ENCODE results near the gene IL20RA.

The IL20RA gene

GRCh38 chr6:136985502-136985901 is 59.3 kb downstream of the IL20RA start:
- no peak overlapping the region for H2AFZ ChIP-seq (ENCODE audit: low read depth)
- no peak overlapping the region for H3K9ac ChIP-seq
- H3K36me3 ChIP-seq (ENCODE audit: insufficient read depth) = no peaks in the 10 kb centered on the region
- no peak for TF ChIP-seq CTCF (conservative IDR thresholded peaks at IDR 0.05; ENCODE audit: low read depth, low read length)
- no peak overlapping the region for H3K4me3 ChIP-seq (IDR thresholded peaks at IDR 0.05; ENCODE audit: insufficient read depth, low read depth, low read length)
- H4K20me1 ChIP-seq (ENCODE audit: insufficient read depth) = no peaks in the 10 kb centered on the region
- H3K27me3 ChIP-seq (ENCODE audit: insufficient read depth, low read depth) = no peaks in the 10 kb centered on the region
- H3K4me2 ChIP-seq = no peak overlapping the region
- no peak overlapping the region for H3K27ac ChIP-seq
- no peaks in the 10 kb centered on the region for H3K4me1 ChIP-seq (ENCODE audit: low read depth, poor library complexity, severe bottlenecking)
- no peaks in the 10 kb centered on the region for H3K79me2 ChIP-seq (ENCODE audit: insufficient read depth, low read depth)

GRCh38 chr6:136984578-136984977 is 60.2 kb downstream of the IL20RA start:
- H4K20me1 ChIP-seq (ENCODE audit: insufficient read depth) = no peaks in the 10 kb centered on the region
- no peaks in the 10 kb centered on the region for H3K79me2 ChIP-seq (ENCODE audit: insufficient read depth, low read depth)
- no peak overlapping the region for H3K9ac ChIP-seq
- no peaks in the 10 kb centered on the region for H3K36me3 ChIP-seq (ENCODE audit: insufficient read depth)
- no peak overlapping the region for H3K4me3 ChIP-seq (IDR thresholded peaks at IDR 0.05; ENCODE audit: insufficient read depth, low read depth, low read length)
- no peaks in the 10 kb centered on the region for H3K27me3 ChIP-seq (ENCODE audit: insufficient read depth, low read depth)
- H3K4me2 ChIP-seq = no peak overlapping the region
- TF ChIP-seq CTCF (conservative IDR thresholded peaks at IDR 0.05; ENCODE audit: low read depth, low read length) = no peak
- no peak overlapping the region for H2AFZ ChIP-seq (ENCODE audit: low read depth)
- H3K4me1 ChIP-seq (ENCODE audit: low read depth, poor library complexity, severe bottlenecking) = no peaks in the 10 kb centered on the region
- no peak overlapping the region for H3K27ac ChIP-seq

- Histone ChIP-seq H3K36me3 (ENCODE audit: insufficient read depth) (no peaks in the 10 kb centered on the region), H3K4me2 (no peak overlapping the region), H3K27me3 (ENCODE audit: insufficient read depth, low read depth) (no peaks in the 10 kb centered on the region), H3K27ac (no peak overlapping the region), H3K4me3 (IDR thresholded peaks at IDR 0.05; ENCODE audit: insufficient read depth, low read depth, low read length) (no peak overlapping the region), H2AFZ (ENCODE audit: low read depth) (no peak overlapping the region), H3K79me2 (ENCODE audit: insufficient read depth, low read depth) (no peaks in the 10 kb centered on the region), H3K4me1 (ENCODE audit: low read depth, poor library complexity, severe bottlenecking) (no peaks in the 10 kb centered on the region), H3K9ac (no peak overlapping the region), H4K20me1 (ENCODE audit: insufficient read depth) (no peaks in the 10 kb centered on the region)
- no peak for TF ChIP-seq CTCF (conservative IDR thresholded peaks at IDR 0.05; ENCODE audit: low read depth, low read length)
Observed at GRCh38 chr6:136983687-136984086, 61.1 kb downstream of the IL20RA start.

GRCh38 chr6:136982928-136983327 is 61.8 kb downstream of the IL20RA start:
- Histone ChIP-seq H3K27me3 (ENCODE audit: insufficient read depth, low read depth) (no peaks in the 10 kb centered on the region), H3K4me1 (ENCODE audit: low read depth, poor library complexity, severe bottlenecking) (no peaks in the 10 kb centered on the region), H3K79me2 (ENCODE audit: insufficient read depth, low read depth) (no peaks in the 10 kb centered on the region), H3K27ac (no peak overlapping the region), H3K9ac (no peak overlapping the region), H3K36me3 (ENCODE audit: insufficient read depth) (no peaks in the 10 kb centered on the region), H4K20me1 (ENCODE audit: insufficient read depth) (no peaks in the 10 kb centered on the region), H2AFZ (ENCODE audit: low read depth) (no peak overlapping the region), H3K4me2 (no peak overlapping the region), H3K4me3 (IDR thresholded peaks at IDR 0.05; ENCODE audit: insufficient read depth, low read depth, low read length) (no peak overlapping the region)
- no peak for TF ChIP-seq CTCF (conservative IDR thresholded peaks at IDR 0.05; ENCODE audit: low read depth, low read length)

GRCh38 chr6:136980070-136980469 is 64.7 kb downstream of the IL20RA start:
- no peak overlapping the region for H3K9ac ChIP-seq
- H4K20me1 ChIP-seq (ENCODE audit: insufficient read depth) = no peaks in the 10 kb centered on the region
- H3K4me3 ChIP-seq (IDR thresholded peaks at IDR 0.05; ENCODE audit: insufficient read depth, low read depth, low read length) = no peak overlapping the region
- TF ChIP-seq CTCF (conservative IDR thresholded peaks at IDR 0.05; ENCODE audit: low read depth, low read length) = no peak
- H3K79me2 ChIP-seq (ENCODE audit: insufficient read depth, low read depth) = no peaks in the 10 kb centered on the region
- H2AFZ ChIP-seq (ENCODE audit: low read depth) = no peak overlapping the region
- no peak overlapping the region for H3K4me2 ChIP-seq
- H3K4me1 ChIP-seq (ENCODE audit: low read depth, poor library complexity, severe bottlenecking) = no peaks in the 10 kb centered on the region
- no peaks in the 10 kb centered on the region for H3K36me3 ChIP-seq (ENCODE audit: insufficient read depth)
- H3K27ac ChIP-seq = no peak overlapping the region
- H3K27me3 ChIP-seq (ENCODE audit: insufficient read depth, low read depth) = no peaks in the 10 kb centered on the region

Data from KMS-11 (cell line).